Cardiac atrium fibroblast (primary cell): ENCODE measurements around the gene ZNF837. TPM values are rescaled to one million over a fixed set of nuclear protein-coding genes. Genes with fewer than 3 reads are reported as not detected.

ENCODE experiments used
- total RNA-seq: library from RNA; depleted of rRNA; stranded (reverse); fragments of >200 nt; gene quantifications from 2 replicates; pipeline ENCODE4 v1.2.3, GENCODE V29; 2015

ZNF837 gene
- 4.5 and 5.0 TPM in 2 replicates for total RNA-seq

DNA sequence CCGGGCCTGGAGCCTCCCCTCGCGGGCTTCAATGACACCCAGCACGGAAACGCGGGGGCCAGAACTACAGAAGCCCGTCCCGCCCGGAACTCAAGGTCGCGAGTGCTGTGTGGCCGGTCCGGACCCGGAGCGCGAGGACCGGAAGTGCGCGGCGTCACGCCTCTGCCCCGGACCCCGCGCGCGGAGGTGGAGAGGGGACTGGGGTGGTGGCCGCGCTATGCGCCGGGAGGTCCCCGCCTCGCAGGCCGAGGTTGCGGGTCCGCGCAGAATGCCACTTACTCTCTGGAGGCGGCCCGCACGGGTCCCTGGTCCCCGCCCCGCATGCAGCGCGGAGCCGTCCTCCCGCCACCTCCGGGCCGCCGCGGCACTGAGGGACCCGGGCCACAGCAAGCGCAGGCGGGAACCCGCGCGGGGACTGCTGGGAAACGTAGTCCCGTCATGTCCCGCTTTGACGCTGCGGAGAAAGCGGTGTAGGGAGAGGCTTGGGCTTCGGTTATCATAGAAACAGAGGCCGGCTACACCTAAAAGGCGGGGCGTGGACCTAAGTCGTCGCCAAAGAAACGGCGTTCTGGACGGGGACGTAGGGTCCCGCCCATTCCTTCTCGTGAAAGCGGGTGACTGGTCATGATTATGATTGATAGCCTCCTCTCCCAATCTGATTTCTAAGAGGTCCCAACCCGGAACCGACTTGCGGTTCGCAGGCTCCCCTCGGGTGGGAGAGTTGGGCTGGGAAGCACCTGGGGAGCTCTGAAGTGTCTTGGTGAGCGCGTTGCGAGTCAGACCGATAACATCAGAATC lies at the start of gene ZNF837:
Gene ZNF837 (minus strand): TSS at position 369 of the 798 bp plus-strand sequence. CDS start 11,698 bp downstream, outside the sequence.

DNA sequence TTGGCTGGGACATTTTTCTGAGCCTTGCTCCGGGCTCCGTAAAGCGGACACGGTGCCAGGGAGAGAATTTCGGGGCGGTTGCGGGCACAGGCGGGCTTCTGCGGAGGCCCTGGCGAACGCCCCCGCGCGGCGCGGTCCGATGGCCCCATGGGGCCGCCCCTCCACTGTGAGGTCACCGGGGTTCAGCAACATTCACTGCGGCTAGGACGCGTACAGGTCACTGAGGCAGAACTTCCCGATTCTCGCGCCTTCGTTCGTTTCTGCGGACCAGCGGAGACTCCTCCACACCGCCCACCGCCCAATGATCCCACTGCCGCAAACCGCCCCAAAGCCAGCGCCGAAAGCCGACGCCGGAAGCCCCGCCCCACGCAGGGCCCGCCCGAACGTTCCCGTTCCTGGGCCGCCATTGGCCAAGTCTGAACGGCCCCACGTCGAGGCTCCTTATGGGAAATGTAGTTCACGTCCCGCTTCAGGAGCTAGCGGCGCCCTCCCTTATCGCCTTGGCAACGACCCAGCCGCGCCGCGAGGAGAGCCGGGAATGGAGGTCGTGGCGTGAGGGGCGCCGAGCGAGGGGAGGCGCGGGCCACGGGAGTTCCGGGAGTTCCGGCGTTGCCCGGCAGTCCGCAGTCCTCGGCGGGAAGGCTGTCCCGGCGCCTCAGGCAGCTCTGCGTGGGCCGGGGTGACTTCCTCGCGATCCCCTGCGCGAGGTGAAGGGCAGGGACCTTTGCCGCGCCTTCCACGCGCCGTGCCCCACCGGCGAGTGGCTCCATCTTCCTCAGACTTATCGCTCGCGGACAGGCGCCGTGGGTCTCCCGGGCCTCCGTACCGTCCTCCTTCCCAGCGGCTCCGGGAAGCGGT lies 27.6 kb upstream of the ZNF837 start, which contains the start of gene ZNF584:
Gene ZNF584 (plus strand): TSS at position 498 of the 858 bp plus-strand sequence. CDS start 499 bp downstream, outside the sequence.

GRCh38 chr19:58395220-58395978 lies 14.6 kb upstream of the ZNF837 start, which contains the start of gene RNF225:
RNF225 (plus strand) TSS chr19:58395656; CDS start chr19:58396090, 434 bp downstream.

DNA sequence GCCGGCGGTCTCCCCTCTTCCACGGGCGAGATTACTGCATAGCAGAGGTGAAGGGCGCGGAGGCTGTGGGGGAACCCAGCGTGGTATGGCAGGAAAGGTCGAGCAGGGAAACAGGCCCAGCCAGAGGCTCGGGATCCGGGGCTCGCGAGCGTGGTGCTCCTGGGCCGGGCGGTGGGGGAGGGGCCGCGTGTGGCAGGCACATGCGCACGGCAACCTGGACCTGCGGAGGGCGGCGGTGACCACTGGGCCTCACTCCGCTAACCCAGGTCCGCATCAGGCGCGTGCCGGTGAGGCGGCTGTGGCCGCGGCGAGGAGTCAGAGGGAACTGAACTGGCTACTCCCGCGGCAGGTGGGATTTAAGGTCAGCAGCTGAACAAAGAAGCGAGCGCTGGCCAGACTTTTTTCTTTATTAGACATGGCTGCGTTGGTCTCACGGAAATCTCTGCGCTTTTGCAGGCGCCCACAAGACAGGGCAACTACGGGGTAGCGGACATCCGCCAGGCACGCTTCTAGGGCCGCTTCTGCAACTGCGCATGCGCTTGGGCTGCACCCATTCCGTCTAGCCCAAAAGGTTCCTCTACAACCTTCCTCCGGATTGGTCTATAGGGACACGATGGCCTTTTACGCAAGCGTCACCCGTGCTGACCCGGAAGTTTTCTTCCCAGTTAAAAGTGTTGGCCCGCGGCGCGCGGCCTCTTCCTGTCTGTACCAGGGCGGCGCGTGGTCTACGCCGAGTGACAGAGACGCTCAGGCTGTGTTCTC lies 5.9 kb upstream of the ZNF837 start, which contains the start of gene RPS5:
Gene RPS5 (plus strand): TSS at position 694 of the 762 bp plus-strand sequence. CDS start 869 bp downstream, outside the sequence.

GRCh38 chr19:58362272-58362994 lies 18.4 kb downstream of the ZNF837 start, which contains the start of gene ZNF497:
ZNF497 (minus strand) TSS chr19:58362751; CDS start chr19:58357635, 5,116 bp downstream.

GRCh38 chr19:58352760-58353671 lies 27.8 kb downstream of the ZNF837 start, which contains the start of gene A1BG:
A1BG (minus strand) TSS chr19:58353492; CDS start chr19:58353437, 55 bp downstream.

DNA sequence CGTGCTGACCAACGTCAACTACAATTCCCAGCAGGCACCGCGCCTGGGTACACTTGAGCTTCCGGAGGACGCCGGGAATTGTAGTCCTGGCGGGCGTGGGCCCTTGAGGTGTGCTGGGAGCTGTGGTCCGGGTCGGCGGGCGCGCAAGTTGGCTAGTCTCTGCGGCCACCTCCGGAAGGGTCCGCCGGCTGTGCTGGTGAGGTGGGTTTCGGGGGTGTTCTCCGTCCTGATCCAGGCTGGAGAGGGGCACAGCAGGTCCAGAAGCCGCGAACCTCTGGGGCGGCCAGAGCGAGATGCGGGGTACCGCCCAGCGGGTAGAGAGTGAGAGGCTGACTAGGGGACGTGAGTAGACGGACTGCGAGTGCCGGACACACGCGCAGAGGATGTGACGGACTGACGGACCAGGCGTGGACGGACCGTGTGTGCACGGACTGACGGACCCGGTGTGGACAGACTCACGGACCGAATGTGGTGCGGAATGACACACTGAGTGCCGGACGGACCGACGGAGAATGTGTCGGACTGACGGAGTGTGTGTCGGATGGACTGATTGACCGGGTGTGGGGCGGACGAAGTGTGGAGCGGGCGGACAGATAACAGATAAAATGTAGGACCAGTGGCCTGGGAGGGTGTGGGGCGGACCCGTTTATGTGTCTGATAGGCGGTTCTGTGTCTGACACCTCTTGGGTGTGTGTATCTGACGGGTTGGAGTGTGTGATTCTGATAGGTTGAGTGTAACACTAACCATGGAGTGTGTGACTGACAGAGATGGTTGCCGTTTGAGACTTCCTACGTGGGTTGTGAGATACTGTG lies 53.7 kb downstream of the ZNF837 start, which contains the start of gene ZSCAN22:
Gene ZSCAN22 (plus strand): TSS at position 81 of the 813 bp plus-strand sequence. CDS start 7,809 bp downstream, outside the sequence.

Other genes starting within 250 kb of the ZNF837 start
- 8.6 and 12.1 TPM in 2 replicates for gene ZNF329, start 230.2 kb downstream of the ZNF837 start, total RNA-seq
- gene ZNF274, start 198.0 kb downstream of the ZNF837 start, total RNA-seq, result 19.3 and 29.0 TPM in 2 replicates
- gene ZNF544, start 152.1 kb downstream of the ZNF837 start, total RNA-seq, result 13.4 and 64.2 TPM in 2 replicates
- gene ZNF8, start 102.1 kb downstream of the ZNF837 start, total RNA-seq, result 4.9 and 6.6 TPM in 2 replicates
- gene ERVK3-1, start 75.7 kb downstream of the ZNF837 start, total RNA-seq, result 32.9 and 64.4 TPM in 2 replicates
- 1.9 and 2.0 TPM in 2 replicates for gene ZSCAN22, start 54.0 kb downstream of the ZNF837 start, total RNA-seq
- 95.4 and 130 TPM in 2 replicates for gene A1BG, start 27.5 kb downstream of the ZNF837 start, total RNA-seq
- 0.18 and 0.97 TPM in 2 replicates for gene ZNF497, start 18.3 kb downstream of the ZNF837 start, total RNA-seq
- 2,709 and 3,064 TPM in 2 replicates for gene RPS5, start 6.2 kb upstream of the ZNF837 start, total RNA-seq
- gene RNF225, start 14.6 kb upstream of the ZNF837 start, total RNA-seq, result not detected in 2 replicates
- gene ZNF584, start 27.6 kb upstream of the ZNF837 start, total RNA-seq, result 13.0 and 15.4 TPM in 2 replicates
- gene ZNF132, start 59.1 kb upstream of the ZNF837 start, total RNA-seq, result 3.8 and 3.9 TPM in 2 replicates
- 5.8 and 9.6 TPM in 2 replicates for gene ZNF324B, start 70.6 kb upstream of the ZNF837 start, total RNA-seq
- 8.7 and 13.6 TPM in 2 replicates for gene ZNF324, start 86.0 kb upstream of the ZNF837 start, total RNA-seq
- 7.3 and 12.8 TPM in 2 replicates for gene ZNF446, start 95.3 kb upstream of the ZNF837 start, total RNA-seq
- 11.0 and 12.8 TPM in 2 replicates for gene SLC27A5, start 131.0 kb upstream of the ZNF837 start, total RNA-seq
- 10.9 and 15.3 TPM in 2 replicates for gene ZBTB45, start 138.8 kb upstream of the ZNF837 start, total RNA-seq
- 249 and 264 TPM in 2 replicates for gene TRIM28, start 163.0 kb upstream of the ZNF837 start, total RNA-seq
- gene CHMP2A, start 174.1 kb upstream of the ZNF837 start, total RNA-seq, result 93.0 and 104 TPM in 2 replicates
- 33.6 and 41.5 TPM in 2 replicates for gene UBE2M, start 177.6 kb upstream of the ZNF837 start, total RNA-seq
- gene MZF1, start 192.3 kb upstream of the ZNF837 start, total RNA-seq, result 14.7 and 14.8 TPM in 2 replicates